ENCODE data around the gene NRM. TPM values are rescaled to one million over a fixed set of nuclear protein-coding genes. Genes with fewer than 3 reads are reported as not detected.

Gene NRM
- total RNA-seq, 1 donor from 2014 or later = 12.8 TPM

DNA sequence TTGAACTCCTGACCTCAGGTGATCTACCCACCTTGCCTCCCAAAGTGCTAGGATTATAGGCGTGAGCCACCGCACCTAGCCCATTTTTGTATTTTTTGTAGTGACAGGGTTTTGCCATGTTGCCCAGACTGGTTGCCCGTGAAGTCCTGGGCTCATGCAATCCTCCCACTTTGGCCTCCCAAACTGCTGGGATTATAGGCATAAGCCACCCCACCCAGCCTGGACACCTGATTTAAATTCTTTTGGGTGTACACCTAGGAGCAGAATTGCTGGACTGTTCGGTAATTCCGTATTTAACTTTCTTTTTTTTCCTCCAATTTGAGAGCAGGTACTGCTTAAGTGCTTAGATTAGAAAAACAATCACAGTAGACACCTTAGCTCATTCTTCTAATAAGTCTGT is 5.6 kb upstream of the NRM start:
- Histone ChIP-seq H3K27ac (ENCODE audit: low read depth, low read length) (no peak overlapping the region), H3K4me2 (ENCODE audit: low read length) (no peak overlapping the region), H3K9ac (ENCODE audit: low read length) (no peak overlapping the region), H4K20me1 (ENCODE audit: insufficient read depth, low read length) (no peaks in the 10 kb centered on the region), H3K36me3 (ENCODE audit: insufficient read depth, low read length) (peaks cover 2% of the 10 kb centered on the region), H3K9me3 (ENCODE audit: insufficient read depth, low read depth, low read length) (no peaks in the 10 kb centered on the region), H3K4me1 (ENCODE audit: insufficient read depth, low read length) (peaks cover 8% of the 10 kb centered on the region), H3K4me3 (ENCODE audit: insufficient read depth, low read depth, low read length) (no peak overlapping the region), H2AFZ (ENCODE audit: low read depth, low read length) (no peak overlapping the region), H3K27me3 (ENCODE audit: insufficient read depth, low read length) (no peaks in the 10 kb centered on the region), H3K79me2 (ENCODE audit: insufficient read depth, low read length) (no peaks in the 10 kb centered on the region)
- H3K27ac Mint-ChIP-seq (ENCODE audit: unreplicated experiment) = no peak overlapping the region
- H3K9me3 Mint-ChIP-seq (ENCODE audit: unreplicated experiment) = no peaks in the 10 kb centered on the region
- no peaks in the 10 kb centered on the region for H3K27me3 Mint-ChIP-seq (ENCODE audit: low read depth, unreplicated experiment)
- TF ChIP-seq CTCF (IDR thresholded peaks at IDR 0.05; ENCODE audit: insufficient read depth, low read depth, low read length) (no peak), EZH2 (IDR thresholded peaks at IDR 0.05; ENCODE audit: insufficient read depth, low read length) (no peak)
- peaks cover 13% of the 10 kb centered on the region for H3K4me1 Mint-ChIP-seq (ENCODE audit: low read depth, unreplicated experiment)
- peaks cover 6% of the 10 kb centered on the region for H3K36me3 Mint-ChIP-seq (ENCODE audit: low read depth, unreplicated experiment)
- H3K4me3 Mint-ChIP-seq (ENCODE audit: unreplicated experiment) = no peak overlapping the region
- FAIRE-seq (no peak), DNase-seq (ENCODE audit: low read depth) (no peak)

- peak overlapping the region; percentile 89 for H3K27ac Mint-ChIP-seq (ENCODE audit: unreplicated experiment)
- no peak for FAIRE-seq
- peak overlapping the region; percentile 7 for H2AFZ ChIP-seq (ENCODE audit: low read depth, low read length)
- H3K4me1 Mint-ChIP-seq (ENCODE audit: low read depth, unreplicated experiment) = peaks cover 32% of the 10 kb centered on the region
- no peak for DNase-seq (ENCODE audit: low read depth)
- H3K79me2 ChIP-seq (ENCODE audit: insufficient read depth, low read length) = peaks cover 37% of the 10 kb centered on the region
- peak overlapping the region; percentile 100 for H3K4me2 ChIP-seq (ENCODE audit: low read length)
- peaks cover 2% of the 10 kb centered on the region for H3K9me3 Mint-ChIP-seq (ENCODE audit: unreplicated experiment)
- H3K9me3 ChIP-seq (ENCODE audit: insufficient read depth, low read depth, low read length) = no peaks in the 10 kb centered on the region
- peak overlapping the region; percentile 83 for H3K9ac ChIP-seq (ENCODE audit: low read length)
- H3K27me3 ChIP-seq (ENCODE audit: insufficient read depth, low read length) = no peaks in the 10 kb centered on the region
- H3K4me3 Mint-ChIP-seq (ENCODE audit: unreplicated experiment) = peak overlapping the region; percentile 85
- H3K27ac ChIP-seq (ENCODE audit: low read depth, low read length) = peak overlapping the region; percentile 86
- no peaks in the 10 kb centered on the region for H3K27me3 Mint-ChIP-seq (ENCODE audit: low read depth, unreplicated experiment)
- no peak for TF ChIP-seq CTCF (IDR thresholded peaks at IDR 0.05; ENCODE audit: insufficient read depth, low read depth, low read length)
- TF ChIP-seq EZH2 (IDR thresholded peaks at IDR 0.05; ENCODE audit: insufficient read depth, low read length) = no peak
- peaks cover 5% of the 10 kb centered on the region for H3K36me3 Mint-ChIP-seq (ENCODE audit: low read depth, unreplicated experiment)
- H3K36me3 ChIP-seq (ENCODE audit: insufficient read depth, low read length) = no peaks in the 10 kb centered on the region
- H4K20me1 ChIP-seq (ENCODE audit: insufficient read depth, low read length) = peaks cover under 1% of the 10 kb centered on the region
- peaks cover 34% of the 10 kb centered on the region for H3K4me1 ChIP-seq (ENCODE audit: insufficient read depth, low read length)
- H3K4me3 ChIP-seq (ENCODE audit: insufficient read depth, low read depth, low read length) = peak overlapping the region; percentile 77
Observed at GRCh38 chr6:30691208-30691847, 544 bp upstream of the NRM start.

DNA sequence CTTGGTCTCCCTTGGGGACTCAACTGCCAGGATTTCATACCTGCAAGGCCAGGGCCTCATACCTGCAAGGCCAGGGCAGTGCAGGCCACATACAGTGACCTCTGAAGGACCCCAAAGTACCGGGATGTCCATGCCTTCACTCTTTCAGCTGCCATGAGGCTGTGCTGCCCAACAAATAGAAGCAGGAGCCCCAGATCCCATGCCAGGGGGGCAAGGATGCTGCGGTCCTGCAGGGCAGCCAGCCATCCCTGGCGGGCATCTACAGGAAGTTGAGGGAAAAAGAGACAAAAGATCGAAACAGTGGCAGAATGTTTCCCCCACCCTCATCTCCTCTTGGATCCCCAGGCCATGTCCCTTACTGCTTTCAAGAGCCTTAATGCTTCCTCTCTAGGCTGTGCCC is 799 bp downstream of the NRM start:
- Mint-ChIP-seq H3K9me3 (ENCODE audit: unreplicated experiment) (peaks cover 2% of the 10 kb centered on the region), H3K4me1 (ENCODE audit: low read depth, unreplicated experiment) (peaks cover 37% of the 10 kb centered on the region), H3K4me3 (ENCODE audit: unreplicated experiment) (peak overlapping the region; percentile 89), H3K27me3 (ENCODE audit: low read depth, unreplicated experiment) (no peaks in the 10 kb centered on the region), H3K27ac (ENCODE audit: unreplicated experiment) (peak overlapping the region; percentile 92), H3K36me3 (ENCODE audit: low read depth, unreplicated experiment) (peaks cover 9% of the 10 kb centered on the region)
- peak overlapping the region; percentile 77 for H3K4me3 ChIP-seq (ENCODE audit: insufficient read depth, low read depth, low read length)
- TF ChIP-seq CTCF (IDR thresholded peaks at IDR 0.05; ENCODE audit: insufficient read depth, low read depth, low read length) = no peak
- no peak for TF ChIP-seq EZH2 (IDR thresholded peaks at IDR 0.05; ENCODE audit: insufficient read depth, low read length)
- H3K9ac ChIP-seq (ENCODE audit: low read length) = peak overlapping the region; percentile 83
- peak overlapping the region; percentile 86 for H3K27ac ChIP-seq (ENCODE audit: low read depth, low read length)
- peaks cover 50% of the 10 kb centered on the region for H3K79me2 ChIP-seq (ENCODE audit: insufficient read depth, low read length)
- peaks cover 14% of the 10 kb centered on the region for H4K20me1 ChIP-seq (ENCODE audit: insufficient read depth, low read length)
- no peak overlapping the region for H2AFZ ChIP-seq (ENCODE audit: low read depth, low read length)
- peak overlapping the region; percentile 100 for H3K4me2 ChIP-seq (ENCODE audit: low read length)
- no peaks in the 10 kb centered on the region for H3K27me3 ChIP-seq (ENCODE audit: insufficient read depth, low read length)
- DNase-seq (ENCODE audit: low read depth) (no peak), FAIRE-seq (no peak)
- peaks cover 35% of the 10 kb centered on the region for H3K4me1 ChIP-seq (ENCODE audit: insufficient read depth, low read length)
- H3K9me3 ChIP-seq (ENCODE audit: insufficient read depth, low read depth, low read length) = no peaks in the 10 kb centered on the region
- H3K36me3 ChIP-seq (ENCODE audit: insufficient read depth, low read length) = no peaks in the 10 kb centered on the region
